Measurements from ENCODE around the gene LBHD2. TPM values are rescaled to one million over a fixed set of nuclear protein-coding genes. Genes with fewer than 3 reads are reported as not detected.

LBHD2 gene
- total and polyA plus RNA-seq, 8 donors = not detected

- Histone ChIP-seq H3K27ac (no peak overlapping the region), H3K4me3 (no peak overlapping the region), H3K4me1 (peaks cover 0 to 19% of the 10 kb centered on the region in 2 donors), H3K27me3 (peaks cover 0 to 10% of the 10 kb centered on the region in 2 donors), H3K9me3 (no peaks in the 10 kb centered on the region), H3K36me3 (no peaks in the 10 kb centered on the region)
- TF ChIP-seq CTCF (IDR thresholded peaks at IDR 0.05) = no peak
- intact Hi-C loops (cut with DNase I) = no loop called here
- DNase-seq (no peak), ATAC-seq (peak; percentile 30)
These were observed 19.6 kb upstream of the LBHD2 start for GRCh38 chr14:103064436-103064835.

- no peaks in the 10 kb centered on the region for H3K9me3 ChIP-seq
- ATAC-seq = no peak
- H3K4me1 ChIP-seq = peaks cover 0 to 19% of the 10 kb centered on the region in 2 donors
- no peaks in the 10 kb centered on the region for H3K36me3 ChIP-seq
- no peak overlapping the region for H3K4me3 ChIP-seq
- H3K27me3 ChIP-seq = peaks cover 0 to 4% of the 10 kb centered on the region in 2 donors
- no peak for TF ChIP-seq CTCF (IDR thresholded peaks at IDR 0.05)
- H3K27ac ChIP-seq = no peak overlapping the region
- no peak for DNase-seq
- intact Hi-C loops (cut with DNase I) = no loop called here
These were observed 19.0 kb upstream of the LBHD2 start for GRCh38 chr14:103064978-103065377.

GRCh38 chr14:103065861-103066260, 18.1 kb upstream of the LBHD2 start:
- Histone ChIP-seq H3K36me3 (no peaks in the 10 kb centered on the region), H3K4me1 (peaks cover 0 to 19% of the 10 kb centered on the region in 2 donors), H3K9me3 (no peaks in the 10 kb centered on the region), H3K4me3 (no peak overlapping the region), H3K27ac (peak overlapping the region in 1 of 2 donors; percentile 48), H3K27me3 (no peaks in the 10 kb centered on the region)
- ATAC-seq (no peak), DNase-seq (no peak)
- intact Hi-C loops (cut with DNase I) = no loop called here
- TF ChIP-seq CTCF (IDR thresholded peaks at IDR 0.05) = no peak

DNA sequence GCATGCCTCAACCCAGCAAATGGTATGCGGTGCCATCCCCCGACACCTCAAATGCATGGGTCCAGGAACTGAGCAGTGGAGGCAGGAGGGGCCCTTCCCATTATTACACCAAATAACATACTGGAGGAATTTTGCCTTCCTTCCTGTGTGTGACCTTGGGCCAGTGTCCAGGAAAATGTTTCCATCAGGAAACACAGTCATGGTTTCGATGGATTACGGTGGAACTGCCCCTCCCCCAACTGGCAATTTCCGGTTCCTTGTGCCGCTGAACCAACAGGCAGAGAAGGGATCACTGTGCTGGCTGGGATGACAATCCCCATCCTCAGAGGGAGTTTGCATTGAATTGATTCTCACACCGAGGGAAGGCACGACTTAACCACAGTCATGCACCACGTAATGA, 17.6 kb upstream of the LBHD2 start:
- DNase-seq (peak in 1 of 4 donors; percentile 37), ATAC-seq (no peak)
- Histone ChIP-seq H3K27me3 (no peaks in the 10 kb centered on the region), H3K4me3 (no peak overlapping the region), H3K9me3 (no peaks in the 10 kb centered on the region), H3K27ac (peak overlapping the region in 1 of 2 donors; percentile 72), H3K4me1 (peaks cover 0 to 23% of the 10 kb centered on the region in 2 donors), H3K36me3 (no peaks in the 10 kb centered on the region)
- intact Hi-C loops (cut with DNase I) = no loop called here
- TF ChIP-seq CTCF (IDR thresholded peaks at IDR 0.05) = no peak

- no peaks in the 10 kb centered on the region for H3K9me3 ChIP-seq
- H3K27me3 ChIP-seq = no peaks in the 10 kb centered on the region
- H3K4me3 ChIP-seq = no peak overlapping the region
- ATAC-seq (peak; percentile 58), DNase-seq (no peak)
- H3K36me3 ChIP-seq = no peaks in the 10 kb centered on the region
- no peak for TF ChIP-seq CTCF (IDR thresholded peaks at IDR 0.05)
- H3K4me1 ChIP-seq = peaks cover 0 to 30% of the 10 kb centered on the region in 2 donors
- H3K27ac ChIP-seq = peak overlapping the region in 1 of 2 donors; percentile 72
- intact Hi-C loops (cut with DNase I) = no loop called here
These were observed 16.6 kb upstream of the LBHD2 start for GRCh38 chr14:103067231-103067954.
